GM08714 (cell line): Measurements from ENCODE around the gene POU2F1.
"Not testable (repeated sequence)": the region's sequence is repeated elsewhere in the genome, so short reads cannot be mapped to it uniquely, and the experiment has no call there.

ENCODE experiments used
- H3K4me3 ChIP-seq: fragments of 200-500 bp; sonication (Bioruptor generic); 2 replicates; pipeline ENCODE4 v1.5.1; 2014; ENCODE audit warnings: mild to moderate bottlenecking, low read length, inconsistent platforms
- ZNF274 ChIP-seq: IDR thresholded peaks from 2 replicates; pipeline ENCODE4 v1.6.1; 2012; ENCODE audit warnings: mild to moderate bottlenecking, low read depth, low read length

The POU2F1 gene

DNA sequence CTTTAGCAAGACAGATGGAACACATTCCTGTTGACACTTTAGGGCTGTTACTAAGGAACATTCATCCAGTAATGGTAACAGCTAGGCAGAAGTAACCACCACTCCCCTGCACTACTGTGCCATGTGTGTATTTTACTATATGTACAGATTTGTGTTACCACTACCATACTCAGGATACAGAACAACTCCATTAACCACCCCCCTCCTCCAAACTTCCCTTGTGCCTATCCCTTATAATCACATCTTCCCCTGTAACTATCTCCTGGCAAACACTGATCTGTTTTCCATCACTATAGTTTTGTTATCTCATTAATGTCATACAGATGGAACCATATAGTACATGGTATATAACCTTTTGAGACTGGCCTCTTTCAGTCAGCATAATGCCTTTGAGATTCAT lies 3.9 kb upstream of the POU2F1 start:
- H3K4me3 ChIP-seq = no peak overlapping the region

DNA sequence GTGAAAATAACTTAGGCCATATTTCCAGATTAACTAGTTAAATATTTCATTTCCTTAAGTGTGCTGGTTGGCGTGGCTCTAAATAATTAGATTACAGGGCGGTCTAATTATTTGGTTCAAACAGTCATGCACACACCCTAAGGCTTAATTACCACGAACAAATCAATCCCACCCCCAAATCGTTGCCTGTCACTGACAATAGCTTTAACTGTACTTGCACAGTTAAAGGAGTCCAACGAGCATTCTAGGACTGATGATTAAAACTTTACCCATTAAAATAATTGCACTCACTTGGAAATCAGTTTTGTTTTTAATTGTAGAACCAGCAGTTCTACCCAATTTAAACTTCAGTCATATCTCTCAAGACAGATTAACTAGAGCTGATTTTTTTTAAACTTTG lies 1.5 kb upstream of the POU2F1 start:
- H3K4me3 ChIP-seq = peak overlapping the region; percentile 76; the same call in 1 of the 2 replicates
- no peak for TF ChIP-seq ZNF274

More for the DNA sequence above, 3.9 kb upstream of the POU2F1 start:
- TF ChIP-seq ZNF274 = no peak

DNA sequence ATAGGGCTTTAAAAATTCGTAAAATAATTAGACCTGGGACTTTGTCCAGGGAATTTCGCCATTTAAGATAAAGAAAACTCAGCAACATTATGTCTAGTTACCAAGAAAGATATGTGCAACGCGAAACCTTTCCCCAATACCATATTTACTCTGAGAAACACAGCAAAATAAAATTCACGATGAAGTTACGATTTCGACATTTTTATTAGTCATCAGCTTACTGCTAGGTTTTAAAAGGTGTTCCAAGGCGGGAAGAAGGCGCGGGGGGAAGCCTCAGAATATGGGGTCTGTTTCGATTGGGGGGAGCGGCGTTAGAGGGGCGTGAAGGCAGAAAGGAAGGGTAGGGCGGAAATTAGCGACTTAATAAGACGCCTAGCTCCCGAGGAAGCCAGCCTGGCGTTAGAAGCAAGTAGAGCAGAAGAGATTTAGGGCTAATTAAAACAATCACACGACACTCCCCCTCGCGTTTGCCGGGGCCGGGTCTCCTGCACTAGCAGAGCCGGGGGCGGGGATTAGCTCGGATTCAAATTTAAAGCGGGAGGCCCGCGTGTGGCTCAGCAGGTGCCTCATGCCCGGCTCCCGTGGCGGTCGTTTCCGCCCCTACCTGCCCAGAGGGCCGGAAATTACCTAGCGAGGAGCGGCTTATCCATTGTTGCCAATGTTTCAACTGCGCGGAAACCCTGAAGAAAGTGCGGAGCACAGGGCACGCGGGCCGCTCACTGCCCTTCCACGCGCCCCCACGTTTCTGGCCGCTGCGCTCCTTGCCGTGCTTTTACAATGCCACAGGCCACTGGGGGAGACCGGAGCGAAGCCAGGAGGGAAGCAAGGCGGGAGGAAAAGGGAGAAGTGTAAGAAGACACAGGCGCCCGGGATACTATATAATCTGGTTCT lies 795 bp upstream of the POU2F1 start:
- TF ChIP-seq ZNF274 = no peak
- H3K4me3 ChIP-seq = peak overlapping the region; percentile 76

DNA sequence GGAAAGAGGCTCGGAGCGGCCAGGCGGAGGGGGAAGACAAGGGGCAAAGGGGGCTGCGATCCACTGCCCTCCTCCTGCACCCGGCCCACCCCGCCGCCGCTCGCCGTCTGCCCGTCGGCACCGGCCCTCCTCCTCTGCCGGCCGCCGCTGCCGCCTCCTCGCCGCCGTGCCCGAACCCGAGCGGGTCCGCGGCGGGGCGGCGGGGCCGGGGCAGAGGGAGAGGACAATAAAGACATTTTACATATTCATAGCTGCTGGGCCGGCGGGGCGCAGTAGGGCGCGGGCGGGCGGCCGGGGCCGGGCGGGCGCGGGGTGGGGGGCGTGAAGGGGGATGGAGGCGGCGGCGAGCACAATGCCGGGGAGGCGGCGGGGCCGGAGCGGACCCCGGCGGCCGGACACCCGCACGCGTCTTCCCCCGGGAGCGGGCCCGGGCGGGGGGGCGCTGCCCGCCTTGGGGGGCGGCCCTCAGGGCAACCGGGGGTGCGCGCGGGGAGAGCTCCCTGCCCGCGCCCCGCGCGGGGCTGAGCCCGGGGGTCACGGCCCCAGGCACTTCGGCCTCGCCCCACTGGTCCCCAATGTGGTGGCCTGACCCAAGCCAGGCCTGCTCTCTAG lies 546 bp downstream of the POU2F1 start:
- H3K4me3 ChIP-seq = peak overlapping the region; percentile 94
- TF ChIP-seq ZNF274 = no peak

DNA sequence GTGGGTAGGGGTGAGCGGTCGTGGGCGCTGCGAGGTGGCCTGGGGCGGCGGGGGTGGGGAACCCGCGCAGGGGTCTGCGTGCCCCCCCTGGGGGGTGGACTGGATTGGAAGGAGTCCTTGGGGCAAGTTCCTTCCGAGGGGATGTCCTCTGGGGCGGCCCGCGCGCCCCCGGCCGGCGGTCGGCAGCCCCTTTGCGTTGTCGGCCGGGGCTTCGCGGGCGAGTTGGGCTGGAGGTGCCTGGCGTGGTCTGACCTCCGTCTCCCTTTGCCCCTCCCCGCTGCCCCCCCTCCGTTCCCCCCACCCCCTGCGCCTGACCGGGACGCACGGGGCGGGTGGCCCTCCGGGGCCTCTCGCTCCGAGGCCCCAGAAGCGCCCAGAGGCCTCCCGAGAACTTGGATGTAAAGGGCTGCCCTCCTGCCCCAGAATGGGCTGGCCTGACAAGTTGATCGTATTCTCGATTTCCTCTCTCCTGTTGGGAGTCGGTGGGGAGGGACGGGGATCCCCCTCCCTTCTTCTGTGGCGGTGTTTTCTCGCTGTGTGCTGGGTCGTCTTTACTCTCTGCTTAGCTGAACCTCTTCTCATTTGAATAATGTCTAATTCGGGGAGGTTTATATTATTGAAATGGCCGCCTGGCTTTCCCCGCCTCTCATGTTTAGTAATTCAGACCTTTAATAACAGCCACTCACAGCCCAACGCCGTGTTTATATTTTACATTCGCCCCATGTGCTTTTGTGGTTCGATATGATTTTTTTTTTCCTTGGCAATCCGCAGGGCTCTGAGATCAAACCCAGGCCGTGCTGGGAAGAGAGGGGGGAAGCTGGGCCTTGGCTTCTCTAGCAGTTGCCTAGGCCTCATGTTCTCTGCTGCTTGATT lies 1.3 kb downstream of the POU2F1 start:
- peak overlapping the region; percentile 94 for H3K4me3 ChIP-seq
- no peak for TF ChIP-seq ZNF274

DNA sequence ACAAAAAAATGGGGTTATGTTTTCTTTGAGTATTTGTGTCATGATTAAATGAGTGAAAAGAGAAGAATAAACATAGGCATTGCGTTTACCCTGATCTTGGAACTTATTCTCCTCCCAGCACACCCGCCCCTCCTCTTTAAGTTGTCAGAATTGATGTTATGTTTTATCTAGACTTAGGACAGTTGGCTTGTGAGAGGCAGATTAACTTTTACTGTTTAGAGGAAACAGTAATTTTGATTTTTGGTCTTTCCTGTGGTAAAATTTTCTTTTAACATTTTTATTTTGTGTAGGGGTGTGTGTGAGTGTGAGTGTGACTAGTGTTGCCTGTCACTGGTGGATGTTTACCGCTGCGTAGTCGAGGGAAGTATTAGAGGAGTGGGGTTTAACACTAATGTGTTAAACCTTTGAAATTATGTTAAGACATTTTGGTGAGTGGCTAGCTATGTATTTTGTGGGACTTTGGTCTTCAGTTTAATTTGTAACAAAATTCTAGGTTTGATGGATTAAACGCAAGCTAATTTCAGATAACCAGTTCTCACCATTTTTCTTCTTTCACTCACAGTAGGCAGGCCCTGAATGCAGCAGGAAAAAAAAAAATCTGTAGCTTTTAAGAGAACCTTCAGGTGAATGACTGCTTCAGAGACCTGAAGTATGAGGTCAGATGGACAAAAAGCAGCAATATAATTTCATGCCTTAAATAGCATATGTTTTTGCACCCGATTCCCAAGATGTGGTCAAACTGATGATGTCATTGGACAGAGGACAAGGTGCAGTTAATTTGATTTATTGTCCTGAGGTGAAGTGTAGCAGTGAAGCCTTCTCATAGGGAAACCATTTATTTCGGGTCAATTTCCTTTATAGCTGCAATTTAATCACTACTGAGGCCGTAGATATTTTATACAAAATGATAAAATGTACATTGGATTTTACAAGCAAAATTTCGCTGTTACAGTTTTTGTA lies 2.7 kb downstream of the POU2F1 start:
- TF ChIP-seq ZNF274 = no peak
- no peak overlapping the region; the same call in 1 of the 2 replicates for H3K4me3 ChIP-seq

DNA sequence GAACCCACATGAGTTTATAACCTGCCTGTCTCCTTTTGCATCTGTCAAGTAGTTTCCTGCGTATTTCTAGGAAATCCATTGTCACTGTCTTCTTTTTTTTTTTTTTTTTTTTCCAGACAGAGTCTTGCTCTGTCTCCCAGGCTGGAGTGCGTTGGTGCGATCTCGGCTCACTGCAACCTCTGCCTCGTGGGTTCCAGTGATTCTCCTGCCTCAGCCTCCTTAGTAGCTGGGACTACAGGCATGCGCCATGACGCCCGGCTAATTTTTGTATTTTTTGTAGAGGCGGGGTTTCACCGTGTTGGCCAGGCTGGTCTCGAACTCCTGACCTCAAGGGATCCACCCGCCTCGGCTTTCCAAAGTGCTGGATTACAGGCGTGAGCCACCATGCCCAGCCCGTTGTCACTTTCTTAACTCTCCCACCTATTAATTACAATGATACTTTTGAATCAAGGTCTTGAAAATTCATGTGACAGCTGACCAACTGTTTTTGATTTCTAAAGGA lies 4.1 kb downstream of the POU2F1 start:
- H3K4me3 ChIP-seq = not testable (repeated sequence)

DNA sequence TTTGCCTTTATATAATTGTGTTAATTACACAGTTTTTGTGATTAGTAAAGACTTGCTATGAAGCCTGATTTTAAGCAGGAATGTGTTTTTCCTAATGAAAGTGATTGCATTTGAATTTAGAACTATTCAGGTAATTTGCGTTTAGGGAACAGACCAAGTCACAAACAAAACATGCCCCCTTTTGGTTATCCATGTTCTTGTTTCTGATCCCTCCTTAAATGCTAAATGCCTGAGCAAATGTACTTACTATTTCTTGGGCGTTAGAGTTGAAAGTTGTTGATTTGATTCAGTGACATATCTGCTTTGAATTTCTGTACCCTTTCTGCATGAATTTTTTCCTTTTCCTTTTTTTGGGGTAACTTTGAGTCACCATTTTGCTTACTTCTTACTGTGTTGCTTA lies 5.2 kb downstream of the POU2F1 start:
- no peak for TF ChIP-seq ZNF274
- H3K4me3 ChIP-seq = no peak overlapping the region

DNA sequence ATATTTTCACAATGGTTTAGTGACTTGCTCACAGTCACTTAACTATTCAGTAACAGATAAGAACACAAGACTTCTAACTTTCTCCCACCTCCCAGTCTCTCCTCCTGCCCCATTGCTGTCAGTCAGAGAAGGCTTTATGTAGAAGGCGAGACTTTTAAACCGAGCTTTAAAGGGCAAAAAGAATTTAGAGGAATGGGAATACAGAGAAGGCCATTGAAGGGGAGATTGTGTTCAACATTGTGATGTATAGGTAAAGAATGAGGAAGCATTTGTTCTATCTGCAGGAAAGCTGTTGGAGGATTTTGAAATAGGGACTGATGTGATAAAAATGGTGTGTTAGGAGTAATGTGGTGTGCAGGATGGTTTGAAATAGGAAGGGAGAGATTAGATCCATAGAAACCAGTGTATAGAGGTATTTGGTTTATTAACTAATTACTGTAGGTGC lies 7.3 kb downstream of the POU2F1 start:
- TF ChIP-seq ZNF274 = no peak
- no peak overlapping the region for H3K4me3 ChIP-seq

DNA sequence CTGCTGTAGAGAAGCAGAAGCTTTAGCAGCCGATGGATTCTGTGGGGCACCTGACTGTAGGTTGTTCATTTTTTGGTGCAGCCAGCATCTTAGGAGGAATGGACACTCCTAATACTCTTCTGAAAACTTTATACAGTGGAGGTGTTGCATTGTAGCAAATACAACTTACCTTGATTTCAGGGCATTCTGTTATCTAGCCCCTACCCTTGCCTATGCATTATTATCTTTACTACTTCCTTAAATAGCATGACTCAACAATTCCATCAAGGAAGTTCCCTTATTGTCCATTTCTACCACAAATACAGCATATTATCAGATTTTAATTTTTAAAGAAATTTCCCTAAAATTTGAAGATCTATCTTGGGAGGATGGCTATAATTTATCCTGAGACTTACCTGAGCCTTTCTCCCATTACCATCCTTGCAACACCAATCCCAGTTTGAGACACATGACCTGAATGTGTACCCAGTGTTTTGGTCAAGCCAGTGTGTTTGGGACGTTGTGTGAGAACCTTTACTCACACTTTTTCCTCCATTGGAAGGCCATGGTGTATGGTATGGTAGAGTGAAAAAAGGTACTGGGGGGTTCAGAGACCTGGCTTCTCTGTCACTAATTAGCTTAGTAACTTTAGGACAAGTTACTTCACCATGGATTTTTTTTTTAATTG lies 9.2 kb downstream of the POU2F1 start:
- TF ChIP-seq ZNF274 = no peak

DNA sequence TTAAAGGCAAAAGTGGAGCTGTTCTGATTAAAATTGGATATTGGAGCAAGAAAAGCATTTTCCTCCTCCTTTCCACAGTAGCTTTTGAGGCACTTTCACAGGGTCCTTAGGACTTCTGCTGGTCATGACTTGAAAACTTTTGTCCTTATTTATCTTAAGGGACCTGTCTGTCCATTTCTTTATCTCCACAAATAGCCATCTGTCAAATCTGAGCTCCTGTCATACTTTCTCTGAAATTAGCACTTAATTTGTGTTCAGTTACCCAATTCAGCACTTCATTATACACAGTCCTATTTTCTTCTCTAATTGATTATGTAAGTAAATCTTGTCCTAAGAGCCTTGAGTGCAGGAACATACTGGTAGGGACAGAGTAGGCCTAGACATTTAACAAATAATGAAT lies 9.8 kb downstream of the POU2F1 start:
- no peak for TF ChIP-seq ZNF274
- no peak overlapping the region for H3K4me3 ChIP-seq

More for the DNA sequence above, 9.2 kb downstream of the POU2F1 start:
- H3K4me3 ChIP-seq = no peak overlapping the region

DNA sequence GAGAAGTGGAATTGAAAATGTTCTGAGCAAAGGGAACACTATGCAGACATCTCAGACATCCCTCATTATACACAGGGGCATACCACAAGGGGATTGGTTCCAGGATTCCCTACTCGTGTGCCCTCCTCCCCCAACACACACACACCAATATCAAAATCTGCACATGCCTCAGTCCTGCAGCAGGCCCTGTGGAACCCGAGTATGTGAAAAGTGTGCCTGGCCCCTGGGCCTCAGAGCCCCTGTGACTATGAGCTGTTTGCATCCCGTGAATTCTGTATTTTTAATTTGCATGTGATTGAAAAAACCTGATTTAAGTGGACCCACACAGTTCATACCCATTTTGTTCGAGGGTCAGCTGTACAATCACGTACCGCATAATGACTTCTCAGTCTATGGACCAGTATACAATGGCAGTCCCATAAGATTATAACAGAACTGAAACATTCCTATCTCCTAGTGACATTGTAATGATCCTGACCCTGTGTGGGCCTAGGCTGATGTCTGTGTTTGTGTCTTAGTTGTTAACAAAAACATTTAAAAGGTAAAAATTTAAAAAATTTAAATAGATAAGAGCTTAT lies 11.3 kb downstream of the POU2F1 start:
- H3K4me3 ChIP-seq = no peak overlapping the region
- no peak for TF ChIP-seq ZNF274
